Amniotic epithelial cell (primary cell): ENCODE data around the gene FBN1.
A peak's percentile ranks its signal among the peaks of the same experiment; 100 is the strongest.

Experiments
- DNase-seq: peaks from one replicate; pipeline ENCODE4 v3.0.0-alpha.2; 2010; ENCODE audit warnings: low read depth

FBN1 gene

GRCh38 chr15:48427479-48427878 lies 218.0 kb downstream of the FBN1 start:
- no peak for DNase-seq

- DNase-seq = no peak
Observed at GRCh38 chr15:48426941-48427340, 218.6 kb downstream of the FBN1 start.

GRCh38 chr15:48426044-48426443 lies 219.5 kb downstream of the FBN1 start:
- no peak for DNase-seq

- no peak for DNase-seq
Observed at GRCh38 chr15:48425051-48425450, 220.5 kb downstream of the FBN1 start.

GRCh38 chr15:48423896-48424475 lies 221.5 kb downstream of the FBN1 start:
- DNase-seq = no peak

- no peak for DNase-seq
Observed at GRCh38 chr15:48423342-48423741, 222.2 kb downstream of the FBN1 start.

- DNase-seq = no peak
Observed at GRCh38 chr15:48422401-48422800, 223.1 kb downstream of the FBN1 start.

- no peak for DNase-seq
Observed at GRCh38 chr15:48421362-48421761, 224.1 kb downstream of the FBN1 start.

GRCh38 chr15:48419896-48420295 lies 225.6 kb downstream of the FBN1 start:
- no peak for DNase-seq

- no peak for DNase-seq
Observed at GRCh38 chr15:48418343-48418742, 227.2 kb downstream of the FBN1 start.

- no peak for DNase-seq
Observed at GRCh38 chr15:48416301-48416700, 229.2 kb downstream of the FBN1 start.

GRCh38 chr15:48415036-48415886 lies 230.2 kb downstream of the FBN1 start:
- DNase-seq = no peak

- DNase-seq = peak; percentile 84
Observed at GRCh38 chr15:48414015-48414414, 231.5 kb downstream of the FBN1 start.

- DNase-seq = peak; percentile 78
Observed at GRCh38 chr15:48413304-48413703, 232.2 kb downstream of the FBN1 start.

- DNase-seq = peak; percentile 29
Observed at GRCh38 chr15:48411971-48412591, 233.4 kb downstream of the FBN1 start.

- no peak for DNase-seq
Observed at GRCh38 chr15:48409623-48410022, 235.9 kb downstream of the FBN1 start.

GRCh38 chr15:48408327-48408726 lies 237.2 kb downstream of the FBN1 start:
- DNase-seq = no peak

GRCh38 chr15:48407646-48408045 lies 237.9 kb downstream of the FBN1 start:
- DNase-seq = no peak

GRCh38 chr15:48406911-48407310 lies 238.6 kb downstream of the FBN1 start:
- no peak for DNase-seq

GRCh38 chr15:48406266-48406891 lies 239.1 kb downstream of the FBN1 start:
- DNase-seq = no peak

GRCh38 chr15:48402427-48403177 lies 242.9 kb downstream of the FBN1 start:
- DNase-seq = no peak

GRCh38 chr15:48400086-48400485 lies 245.4 kb downstream of the FBN1 start:
- no peak for DNase-seq
